Testis (tissue), 3 donors: Measurements from ENCODE around the gene FOS. TPM values are rescaled to one million over a fixed set of nuclear protein-coding genes. Genes with fewer than 3 reads are reported as not detected.
"Not testable (repeated sequence)": the region's sequence is repeated elsewhere in the genome, so short reads cannot be mapped to it uniquely, and the experiment has no call there.

Source experiments
- DNase-seq: peaks from one replicate; pipeline ENCODE4 v3.0.0-alpha.2; 2019
- H3K27ac ChIP-seq, 2 donors: fragments of 200-600 bp; sonication (generic); one replicate each; pipeline ENCODE4 v1.5.1; 2019
- H3K27me3 ChIP-seq: fragments of 200-600 bp; sonication (generic); one replicate; pipeline ENCODE4 v1.5.1; 2019
- H3K36me3 ChIP-seq: fragments of 200-600 bp; sonication (generic); one replicate; pipeline ENCODE4 v1.5.1; 2017; ENCODE audit warnings: low read depth; ENCODE audit errors: missing control alignments
- H3K4me1 ChIP-seq: fragments of 200-600 bp; sonication (generic); one replicate; pipeline ENCODE4 v1.5.1; 2019
- H3K4me3 ChIP-seq, 2 donors: fragments of 200-600 bp; sonication (generic); one replicate each; pipeline ENCODE4 v1.5.1; 2017 to 2019
- H3K9me3 ChIP-seq: fragments of 200-600 bp; sonication (generic); one replicate; pipeline ENCODE4 v1.5.1; 2017
- POLR2A ChIP-seq: fragments of 450-650 bp; IDR thresholded peaks from one replicate; pipeline ENCODE4 v1.6.1; 2017; ENCODE audit warnings: antibody characterized with exemption, mild to moderate bottlenecking, moderate library complexity
- WGBS, 2 donors: methylation state at CpG; one replicate each; pipeline ENCODE4 v1.1.5; 2018; 5-methylcytosine and 5-hydroxymethylcytosine counted together
- intact Hi-C: fragments of 100-400 bp; cut with DNase I; formaldehyde crosslinking; loops from one replicate; pipeline ENCODE4 v1.15.1; 2023; ENCODE audit warnings: low total_unique reads
- polyA plus RNA-seq: library from polyadenylated mRNA; stranded (reverse); fragments of 350-450 nt; fragmentation: Illumina TruSeq; extraction: RNeasy Lipid Tissue Mini Kit (QIAGEN cat#74804); gene quantifications from one replicate; pipeline ENCODE4 v1.2.3, GENCODE V29; 2014; ENCODE audit warnings: low read depth, low replicate concordance; ENCODE audit not compliant: insufficient read depth
- total RNA-seq, 2 donors: library from RNA; depleted of rRNA; stranded (reverse); fragments of >200 nt; gene quantifications; one replicate each; pipeline ENCODE4 v1.2.3, GENCODE V29; 2016
- TF ChIP-seq, protein P1 (sequence below), 3 experiments: fragments of 450-650 bp in 2 of 3; fragments of 200-600 bp in 1 of 3; sonication (generic) in 1 of 3; IDR thresholded peaks; one replicate each; pipeline ENCODE4 v1.5.1; 2016 to 2019; ENCODE audit warnings: antibody characterized with exemption in 3 of 3, mild to moderate bottlenecking in 2 of 3, moderate library complexity in 1 of 3

FOS gene
- total and polyA plus RNA-seq, 3 donors from 2014 or later, result 44.2 to 247 (median 66.1) TPM

DNA sequence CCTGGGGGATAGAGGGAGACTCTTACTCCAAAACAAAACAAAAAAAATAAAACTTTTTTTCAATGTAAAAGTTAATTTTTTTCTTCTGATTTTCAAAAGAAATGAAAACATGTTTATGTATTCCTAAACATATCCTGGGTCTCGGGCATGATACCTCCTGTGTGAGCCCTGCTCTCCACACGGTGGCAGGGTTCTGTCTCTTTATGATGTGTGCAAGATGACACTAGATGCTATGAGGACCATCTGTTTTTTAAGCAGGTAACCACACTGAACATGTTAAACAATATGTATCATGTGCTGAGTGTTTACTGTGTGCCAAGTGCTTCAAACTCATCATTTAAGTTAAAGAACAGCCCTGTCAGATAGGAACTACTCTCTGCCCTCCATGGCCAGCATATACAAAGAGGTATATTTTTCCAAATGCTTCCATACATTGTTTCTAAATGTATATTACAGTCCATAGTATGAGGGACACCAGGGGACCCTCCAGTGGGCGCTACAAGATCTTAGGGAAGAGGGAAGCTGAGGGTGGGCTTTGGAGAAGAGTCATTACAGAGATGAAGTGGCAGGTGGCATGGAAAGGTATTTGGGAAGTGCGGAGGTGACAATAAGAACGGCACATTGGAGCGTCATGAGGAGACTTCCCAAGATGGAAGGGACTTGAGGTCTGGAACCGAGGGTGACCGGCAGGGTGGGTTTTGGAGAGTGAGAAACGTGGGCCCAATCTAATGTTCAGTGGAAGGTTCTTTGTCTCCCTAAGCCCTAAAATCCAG lies 28.5 kb downstream of the FOS start:
- no peaks in the 10 kb centered on the region for H3K27me3 ChIP-seq
- intact Hi-C loops, result loop anchor here (5.0 kb wide), 1 partner anchor 180 kb away; no protein-coding TSS in a partner anchor
- peaks cover 7% of the 10 kb centered on the region for H3K4me1 ChIP-seq
- H3K9me3 ChIP-seq, result no peaks in the 10 kb centered on the region
- H3K27ac ChIP-seq, result no peak overlapping the region
- no peak overlapping the region for H3K4me3 ChIP-seq
- H3K36me3 ChIP-seq, result no peaks in the 10 kb centered on the region
- 63 to 66% methylated on average over 9 of the region's 9 CpGs for WGBS, 2 donors
- no peak for TF ChIP-seq POLR2A
- TF ChIP-seq, protein P1, sequence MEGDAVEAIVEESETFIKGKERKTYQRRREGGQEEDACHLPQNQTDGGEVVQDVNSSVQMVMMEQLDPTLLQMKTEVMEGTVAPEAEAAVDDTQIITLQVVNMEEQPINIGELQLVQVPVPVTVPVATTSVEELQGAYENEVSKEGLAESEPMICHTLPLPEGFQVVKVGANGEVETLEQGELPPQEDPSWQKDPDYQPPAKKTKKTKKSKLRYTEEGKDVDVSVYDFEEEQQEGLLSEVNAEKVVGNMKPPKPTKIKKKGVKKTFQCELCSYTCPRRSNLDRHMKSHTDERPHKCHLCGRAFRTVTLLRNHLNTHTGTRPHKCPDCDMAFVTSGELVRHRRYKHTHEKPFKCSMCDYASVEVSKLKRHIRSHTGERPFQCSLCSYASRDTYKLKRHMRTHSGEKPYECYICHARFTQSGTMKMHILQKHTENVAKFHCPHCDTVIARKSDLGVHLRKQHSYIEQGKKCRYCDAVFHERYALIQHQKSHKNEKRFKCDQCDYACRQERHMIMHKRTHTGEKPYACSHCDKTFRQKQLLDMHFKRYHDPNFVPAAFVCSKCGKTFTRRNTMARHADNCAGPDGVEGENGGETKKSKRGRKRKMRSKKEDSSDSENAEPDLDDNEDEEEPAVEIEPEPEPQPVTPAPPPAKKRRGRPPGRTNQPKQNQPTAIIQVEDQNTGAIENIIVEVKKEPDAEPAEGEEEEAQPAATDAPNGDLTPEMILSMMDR (IDR thresholded peaks at IDR 0.05), result peak in 1 of 3 experiments; percentile 21
- peak; percentile 45 for DNase-seq

DNA sequence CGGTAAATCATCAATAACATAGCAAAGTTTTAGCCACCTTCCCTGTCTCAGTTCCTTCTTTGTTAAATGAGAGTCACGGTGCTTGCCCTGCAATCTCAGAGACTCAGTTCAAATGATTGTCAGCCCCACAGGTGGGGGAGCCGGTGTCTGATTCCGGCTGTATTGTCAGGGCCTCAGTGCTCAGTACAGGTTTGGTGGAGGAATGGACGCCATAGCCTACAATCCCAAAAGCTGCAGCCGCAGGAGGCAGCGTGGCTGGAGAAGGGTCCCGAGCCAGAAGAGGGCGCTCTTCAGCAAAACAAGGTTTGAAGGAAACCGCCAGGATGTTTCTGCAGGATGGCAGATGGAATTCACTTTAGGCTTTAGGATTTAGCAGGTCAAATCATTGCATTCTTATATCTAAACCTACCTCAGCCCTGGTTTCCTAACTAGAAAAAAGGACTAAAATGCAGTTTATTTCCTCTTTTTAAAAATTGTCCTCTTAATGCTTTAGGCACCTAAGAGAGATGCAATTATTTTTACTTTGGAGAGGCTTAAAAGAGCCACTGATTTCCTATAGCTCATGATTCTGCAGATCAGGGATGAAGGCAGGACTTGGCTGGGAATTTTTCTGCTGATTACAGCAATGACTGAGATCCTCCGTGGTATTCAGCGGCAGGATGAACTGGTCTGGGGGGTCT lies 29.2 kb downstream of the FOS start:
- whole genome bisulfite sequencing, 2 donors, result 17 to 18% methylated on average over 9 to 12 of the region's 12 CpGs

DNA sequence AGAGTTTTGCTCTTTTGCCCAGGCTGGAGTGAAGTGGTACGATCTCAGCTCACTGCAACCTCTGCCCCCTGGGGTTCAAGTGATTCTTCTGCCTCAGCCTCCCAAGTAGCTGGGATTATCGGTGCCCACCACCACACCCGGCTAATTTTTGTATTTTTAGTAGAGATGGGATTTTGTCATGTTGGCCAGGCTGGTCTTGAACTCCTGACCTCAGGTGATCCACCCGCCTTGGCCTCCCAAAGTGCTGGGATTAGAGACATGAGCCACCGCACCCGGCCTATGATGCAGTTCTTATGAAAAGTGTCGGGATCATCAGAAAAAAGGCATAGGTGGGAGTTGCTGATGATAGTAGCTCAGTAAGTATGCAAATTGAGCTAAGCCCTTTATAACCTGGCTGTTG lies 30.4 kb downstream of the FOS start:
- H3K9me3 ChIP-seq, H3K4me3 ChIP-seq, H3K27me3 ChIP-seq, H3K27ac ChIP-seq, DNase-seq, H3K4me1 ChIP-seq, H3K36me3 ChIP-seq: not testable (repeated sequence)
- 92 to 95% methylated on average over 7 of the region's 7 CpGs for WGBS, 2 donors
- intact Hi-C loops, result loop anchor here (5.0 kb wide), 1 partner anchor 178 kb away; no protein-coding TSS in a partner anchor

More for the DNA sequence above, 29.2 kb downstream of the FOS start:
- peak; percentile 94 for DNase-seq
- TF ChIP-seq, protein P1 (IDR thresholded peaks at IDR 0.05), result peak; percentile 79 to 93 (median 84)
- no peak for TF ChIP-seq POLR2A
- Histone ChIP-seq H3K4me3 (no peak overlapping the region), H3K27ac (no peak overlapping the region), H3K4me1 (peaks cover 7% of the 10 kb centered on the region), H3K36me3 (no peaks in the 10 kb centered on the region), H3K27me3 (no peaks in the 10 kb centered on the region), H3K9me3 (no peaks in the 10 kb centered on the region)
- intact Hi-C loops, result loop anchor here (5.0 kb wide), 1 partner anchor 179 kb away; no protein-coding TSS in a partner anchor

DNA sequence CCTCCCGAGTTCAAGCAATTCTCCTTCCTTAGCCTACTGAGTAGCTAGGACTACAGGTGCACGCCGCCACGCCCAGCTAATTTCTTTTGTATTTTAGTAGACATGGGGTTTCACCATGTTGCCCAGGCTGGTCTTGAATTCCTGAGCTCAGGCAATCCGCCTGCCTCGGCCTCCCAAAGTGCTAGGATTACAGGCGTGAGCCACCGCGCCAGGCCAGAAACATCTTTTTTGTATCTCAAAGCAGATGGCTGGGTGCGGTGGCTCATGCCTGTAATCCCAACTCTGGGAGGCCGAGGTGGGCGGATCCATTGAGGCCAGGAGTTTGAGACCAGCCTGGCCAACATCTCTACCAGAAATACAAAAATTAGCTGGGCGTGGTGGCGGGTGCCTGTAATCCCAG lies 30.9 kb downstream of the FOS start:
- intact Hi-C loops, result loop anchor here (5.0 kb wide), 1 partner anchor 178 kb away; no protein-coding TSS in a partner anchor
- not testable (repeated sequence) for H3K36me3 ChIP-seq, H3K4me1 ChIP-seq, H3K9me3 ChIP-seq, H3K4me3 ChIP-seq, H3K27ac ChIP-seq, DNase-seq, H3K27me3 ChIP-seq
- 87 to 92% methylated on average over 11 to 14 of the region's 14 CpGs for WGBS, 2 donors

DNA sequence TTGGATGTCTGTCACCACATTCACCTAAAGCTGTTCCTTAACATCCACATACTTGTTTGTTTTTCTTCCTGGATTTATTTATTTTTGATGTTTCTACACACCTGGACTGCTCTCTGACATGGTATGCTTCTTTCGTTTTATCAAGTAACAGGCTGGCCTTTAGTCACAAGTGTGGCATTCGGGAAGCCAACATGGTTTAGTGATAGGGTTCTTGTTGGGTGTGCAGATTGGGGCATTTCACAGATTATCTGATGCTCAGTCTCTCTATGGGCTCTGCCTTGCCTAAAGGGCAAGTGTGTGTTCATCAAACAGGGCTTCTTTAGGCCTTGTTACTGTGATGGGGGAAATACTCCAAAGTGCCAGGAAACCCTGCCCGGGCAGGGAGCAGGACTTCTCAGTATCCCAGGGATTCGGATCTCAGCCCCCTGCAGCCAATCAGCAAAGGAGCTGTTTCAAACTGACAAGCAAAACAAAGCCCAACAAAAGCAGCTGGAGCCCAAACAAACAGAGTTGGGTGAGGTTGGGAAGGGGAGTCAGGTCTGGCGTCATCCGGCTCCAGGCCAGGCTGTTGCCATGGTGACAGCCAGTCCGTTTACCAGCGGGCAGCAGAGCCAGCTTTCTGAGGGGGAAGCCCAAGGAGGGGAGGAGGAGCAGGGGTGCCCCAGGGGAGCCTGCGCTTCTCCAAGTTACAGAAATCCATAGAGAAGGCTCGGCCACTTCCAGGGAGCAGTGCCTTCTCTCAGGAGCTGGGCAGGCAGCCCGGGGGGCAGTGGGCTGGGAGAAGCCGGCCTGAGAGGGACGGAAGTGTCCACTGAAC lies 31.9 kb downstream of the FOS start:
- 35 to 45% methylated on average over 10 to 13 of the region's 13 CpGs for WGBS, 2 donors
- TF ChIP-seq, protein P1 (IDR thresholded peaks at IDR 0.05), result no peak
- no peak for TF ChIP-seq POLR2A
- Histone ChIP-seq H3K9me3 (no peaks in the 10 kb centered on the region), H3K4me3 (no peak overlapping the region), H3K4me1 (peaks cover 16% of the 10 kb centered on the region), H3K27ac (peak overlapping the region; percentile 57 to 65), H3K27me3 (no peaks in the 10 kb centered on the region), H3K36me3 (no peaks in the 10 kb centered on the region)
- DNase-seq, result peak; percentile 67
- intact Hi-C loops, result loop anchor here (10.0 kb wide), 1 partner anchor 254 kb away; no protein-coding TSS in a partner anchor
